HTERT RPE-1 (cell line): ENCODE results near the gene LIMK1.

Experiments
- in situ Hi-C: fragments of 300-500 bp; cut with MboI; formaldehyde crosslinking; loops from 4 replicates; pipeline ENCODE4 v1.14.3; 2020; ENCODE audit warnings: low sequenced_read_pairs

LIMK1 gene

DNA sequence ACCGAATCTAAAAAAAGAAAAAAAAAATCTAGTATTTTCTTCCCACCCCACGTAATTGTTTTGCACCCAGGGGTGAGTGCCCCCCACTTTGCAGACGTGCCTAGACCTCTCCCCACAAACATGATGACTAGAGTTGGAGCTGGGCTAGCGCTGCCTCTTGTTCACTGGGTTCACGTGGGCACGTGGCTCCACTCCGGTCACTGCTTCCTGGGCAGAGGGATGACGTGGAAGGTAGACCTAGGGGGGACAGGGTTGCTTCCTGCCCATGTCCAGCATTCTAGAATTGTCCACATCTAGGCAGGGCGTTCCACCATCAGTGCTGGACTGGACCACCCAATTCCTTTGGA, 861 bp upstream of the LIMK1 start:
- in situ Hi-C loops: no loop called here

DNA sequence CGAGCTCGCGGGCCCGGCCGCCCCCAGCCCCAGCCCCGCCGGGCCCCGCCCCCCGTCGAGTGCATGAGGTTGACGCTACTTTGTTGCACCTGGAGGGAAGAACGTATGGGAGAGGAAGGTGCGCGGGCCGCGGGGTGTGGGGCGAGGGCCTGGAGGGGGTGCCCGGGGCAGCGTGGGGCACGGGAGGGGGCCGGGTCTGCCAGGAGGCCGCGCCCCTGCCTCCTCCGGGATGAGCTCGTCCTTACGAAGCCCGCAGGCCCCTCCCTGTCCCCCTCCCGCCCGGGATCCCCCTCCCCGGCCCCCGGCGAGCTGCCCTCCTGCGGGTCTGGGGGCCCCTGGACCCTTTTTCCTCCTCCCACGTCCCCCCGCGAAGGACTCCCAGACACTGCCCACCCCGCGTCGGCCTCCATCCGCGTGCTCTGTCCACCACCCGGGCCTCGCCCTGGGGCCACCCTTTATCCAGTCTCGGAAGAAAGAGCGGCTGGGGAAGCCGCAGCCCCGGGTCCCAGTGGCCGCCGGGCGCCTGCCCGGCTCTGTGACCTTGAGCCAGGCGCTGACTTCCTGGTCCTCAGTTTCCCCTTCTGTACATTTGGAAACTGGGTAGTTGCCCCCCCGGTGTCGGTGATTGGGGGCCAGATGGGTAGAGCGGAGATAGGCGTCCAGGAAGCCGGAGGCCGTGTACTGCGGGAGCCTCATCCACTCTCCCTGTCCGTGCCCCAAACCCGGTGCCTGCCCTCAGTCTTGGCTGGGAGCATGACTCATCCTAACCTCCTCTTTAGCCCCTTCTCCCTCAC, 521 bp downstream of the LIMK1 start:
- in situ Hi-C loops: no loop called here

DNA sequence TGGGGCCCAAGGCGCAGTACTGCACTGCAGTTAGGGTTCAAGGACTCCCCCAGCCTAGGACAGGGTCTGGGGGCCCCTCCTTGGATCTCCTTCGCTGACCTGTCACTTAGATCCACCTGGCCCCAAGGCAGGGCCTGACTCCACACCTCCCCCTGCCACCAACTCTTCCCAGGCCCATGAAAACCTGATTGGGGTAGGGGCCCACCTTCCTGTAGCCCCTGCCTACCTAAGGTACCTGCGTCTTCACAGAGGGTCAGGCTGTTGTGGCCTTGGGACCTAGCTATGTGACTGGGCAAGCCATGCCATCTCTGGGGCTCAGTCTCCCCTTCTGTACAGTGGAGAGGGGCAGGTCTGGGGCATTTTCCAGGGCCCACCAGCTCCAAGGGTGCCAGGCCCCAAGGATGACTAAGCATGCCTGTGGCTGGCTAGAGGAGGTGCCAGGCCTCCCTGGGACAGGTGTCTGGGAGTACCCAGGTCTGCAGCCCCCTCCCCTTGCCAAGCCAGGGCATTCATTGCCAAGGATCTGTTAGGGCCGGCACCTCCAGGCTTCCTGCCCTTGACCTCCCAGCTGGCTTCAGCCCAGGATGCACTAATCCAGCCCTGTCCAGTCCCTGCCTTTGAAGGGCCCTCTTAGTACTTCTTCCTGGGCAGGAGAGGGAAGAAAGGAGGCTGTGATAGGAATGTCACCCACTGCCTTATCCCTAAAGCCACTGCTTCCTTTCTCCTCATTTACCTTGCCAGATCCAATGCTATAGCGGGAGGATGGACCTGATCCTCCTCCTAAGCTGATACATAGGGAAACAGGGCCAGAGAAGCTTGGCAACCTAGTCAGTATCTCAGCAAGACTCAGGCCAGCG, 1.3 kb downstream of the LIMK1 start:
- in situ Hi-C loops: no loop called here

DNA sequence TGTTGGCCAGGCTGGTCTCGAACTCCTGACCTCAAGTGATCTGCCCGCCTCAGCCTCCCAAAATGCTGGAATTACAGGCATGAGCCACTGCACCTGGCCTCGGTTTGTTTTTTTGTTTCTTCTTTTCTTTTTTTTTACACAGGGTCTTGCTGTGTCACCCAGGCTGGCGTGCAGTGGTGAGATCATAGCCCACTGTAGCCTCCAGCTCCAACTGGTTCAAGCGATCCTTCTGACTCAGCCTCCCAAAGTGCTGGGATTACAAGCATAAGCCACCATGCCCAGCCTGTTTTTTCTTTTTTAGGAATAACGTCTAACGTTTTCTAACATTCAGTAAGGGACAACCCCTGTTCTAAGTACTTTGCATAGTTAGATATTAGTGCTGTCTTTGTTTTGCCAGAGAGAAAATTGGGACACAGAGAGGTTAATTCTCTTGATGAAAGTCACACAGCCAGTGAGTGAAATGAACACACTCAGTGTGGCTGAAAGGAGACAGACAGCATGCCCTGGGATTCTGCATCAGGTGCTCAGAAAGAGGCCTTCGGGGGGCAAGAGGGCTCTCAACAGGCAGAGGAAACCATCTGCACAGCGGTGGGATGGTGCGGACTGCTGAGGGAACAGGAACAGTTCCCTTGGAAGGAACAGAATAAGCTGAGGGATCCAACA, 4.3 kb downstream of the LIMK1 start:
- in situ Hi-C loops: no loop called here

DNA sequence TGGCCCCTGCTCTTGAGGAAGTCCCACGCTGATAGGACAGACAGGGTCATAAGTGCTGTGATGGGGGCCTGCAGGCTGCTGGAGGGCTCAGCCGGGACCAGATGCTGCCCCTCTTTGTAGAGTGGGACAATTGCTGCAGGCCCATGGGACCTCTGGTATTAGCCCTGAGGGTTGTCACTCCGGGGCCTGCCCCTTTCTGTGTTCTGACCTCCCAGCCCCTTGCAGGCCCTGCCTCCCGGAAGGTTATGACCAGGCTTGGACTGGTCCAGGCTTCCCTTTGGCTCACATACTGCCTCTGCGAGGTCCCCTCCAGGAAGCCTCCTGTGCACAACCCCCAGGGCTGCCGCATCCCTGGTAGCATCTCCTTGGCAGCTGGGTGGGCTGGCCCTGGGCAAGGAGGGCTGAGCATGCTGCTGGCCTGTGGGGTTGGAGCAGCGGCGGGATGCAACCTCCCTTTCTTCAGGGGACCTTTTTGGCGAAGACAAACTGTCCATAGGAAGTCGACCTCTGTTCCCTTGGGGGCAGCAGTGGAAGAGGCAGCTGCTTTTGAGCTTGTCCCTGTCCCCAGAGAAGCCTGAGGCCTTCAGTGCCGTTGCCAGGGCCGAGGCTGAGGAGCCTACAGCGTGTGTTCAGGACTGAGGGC, 8.8 kb downstream of the LIMK1 start:
- in situ Hi-C loops: no loop called here

DNA sequence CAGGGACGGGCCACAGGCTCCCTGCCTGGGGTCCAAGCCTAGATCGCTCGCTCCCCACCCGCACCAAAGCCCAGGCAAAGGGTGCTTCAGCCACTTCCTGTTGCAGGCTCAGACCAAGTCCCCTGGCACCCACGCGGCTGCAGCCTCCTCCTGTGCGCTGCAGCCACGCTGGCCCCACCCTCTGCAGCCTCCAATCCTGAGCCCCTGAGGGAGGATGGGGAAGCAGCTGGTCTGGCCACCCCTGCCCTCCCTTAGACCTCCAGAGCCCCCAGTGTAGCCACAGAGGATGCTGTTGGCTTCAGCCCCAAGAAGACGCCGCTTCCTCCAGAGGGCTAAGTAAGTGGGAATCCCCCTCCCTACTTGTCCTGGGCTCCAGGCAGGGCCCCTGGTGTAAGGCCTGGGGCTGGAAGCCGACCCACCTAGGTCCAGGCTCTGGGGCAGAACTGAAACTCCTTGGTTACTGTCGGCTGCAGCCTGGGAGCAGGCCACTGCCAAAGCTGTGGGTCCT, 9.4 kb downstream of the LIMK1 start:
- in situ Hi-C loops: no loop called here

DNA sequence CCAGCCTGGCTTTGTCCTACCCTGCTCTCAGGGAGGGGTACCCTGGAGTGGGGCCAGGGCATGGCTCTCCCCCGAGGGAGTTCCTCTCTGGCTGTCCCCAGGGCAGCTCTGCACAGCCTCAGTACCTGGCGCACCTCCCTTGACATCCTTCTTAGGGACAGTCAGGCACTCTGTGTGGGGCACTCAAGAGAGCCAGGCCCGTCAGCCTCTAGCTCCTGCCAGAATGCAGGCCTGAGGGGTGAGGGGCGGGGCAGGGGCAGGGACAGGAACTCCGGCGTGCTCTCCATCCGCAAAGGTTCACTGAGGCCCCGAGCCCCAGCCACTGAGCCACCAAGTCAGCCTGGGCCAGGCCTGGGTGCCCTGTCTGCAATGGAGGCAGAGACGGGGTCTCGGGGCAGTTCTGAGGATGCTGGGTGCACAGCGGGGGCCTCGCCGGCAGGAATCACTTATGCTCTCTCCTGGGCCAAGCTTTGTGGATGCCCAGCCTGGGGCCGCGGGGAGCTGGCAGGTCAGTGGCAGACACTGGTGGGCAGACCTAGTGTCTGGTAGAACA, 10.1 kb downstream of the LIMK1 start:
- in situ Hi-C loops: no loop called here

DNA sequence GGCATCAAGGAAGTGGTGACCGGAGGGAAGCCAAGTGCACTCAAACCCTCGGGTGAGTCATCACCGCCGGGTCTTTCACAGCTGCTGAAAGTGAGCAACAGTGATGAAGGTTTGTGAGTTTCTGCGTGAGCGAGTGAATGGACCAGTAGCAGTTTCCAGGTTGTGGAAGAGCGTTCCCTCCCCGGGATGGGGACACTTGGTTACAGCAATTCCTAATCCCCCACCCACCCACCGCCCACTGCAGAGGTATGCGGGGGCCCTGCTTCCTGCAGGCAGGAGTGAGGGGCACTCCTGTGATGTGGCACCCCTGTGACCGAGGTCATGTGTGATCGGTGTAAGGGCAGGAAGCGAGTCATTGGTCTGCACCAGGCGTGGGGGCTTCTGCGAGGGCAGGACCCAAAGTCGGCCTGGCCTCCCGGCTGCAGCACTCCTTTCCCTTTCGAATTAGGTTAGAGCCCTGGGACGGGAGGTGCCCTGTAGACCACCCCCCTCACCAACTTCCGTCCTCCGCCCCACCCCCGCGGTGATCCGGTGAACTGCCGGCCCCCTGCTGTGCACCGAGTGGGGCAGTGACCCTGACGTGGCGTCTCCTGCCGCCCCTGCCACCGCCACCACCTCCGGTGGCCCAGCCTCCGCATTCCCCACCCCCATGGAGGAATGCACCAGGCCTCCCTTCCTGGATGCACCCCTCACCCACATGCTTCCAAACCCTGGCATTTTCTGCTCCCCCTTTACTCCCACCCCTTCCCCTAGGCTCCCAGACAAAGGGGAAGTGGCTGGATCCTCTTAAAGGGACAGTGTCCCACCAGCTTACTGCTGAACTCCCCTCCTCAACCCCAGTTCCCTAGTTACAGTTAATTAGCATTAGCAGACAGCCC, 10.9 kb downstream of the LIMK1 start:
- in situ Hi-C loops: no loop called here

DNA sequence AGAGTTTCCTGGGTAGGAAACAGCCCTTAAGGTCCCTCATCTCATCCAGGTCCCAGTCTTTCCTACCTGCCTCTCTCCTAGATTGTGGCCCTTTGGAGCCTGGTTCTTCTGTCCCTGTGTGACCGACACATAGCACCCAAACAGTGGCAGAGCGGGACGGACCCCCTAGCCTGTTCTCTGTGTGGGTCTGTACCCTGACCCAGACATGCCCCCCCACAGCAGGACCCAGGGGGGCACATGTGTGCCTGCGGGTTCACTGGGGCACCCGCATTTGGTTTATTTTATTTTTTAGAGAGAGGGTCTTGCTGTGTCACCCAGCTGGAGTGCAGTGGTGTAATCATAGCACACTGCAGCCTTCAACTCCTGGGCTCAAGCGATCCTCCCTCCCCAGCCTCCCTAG, 11.5 kb downstream of the LIMK1 start:
- in situ Hi-C loops: no loop called here

DNA sequence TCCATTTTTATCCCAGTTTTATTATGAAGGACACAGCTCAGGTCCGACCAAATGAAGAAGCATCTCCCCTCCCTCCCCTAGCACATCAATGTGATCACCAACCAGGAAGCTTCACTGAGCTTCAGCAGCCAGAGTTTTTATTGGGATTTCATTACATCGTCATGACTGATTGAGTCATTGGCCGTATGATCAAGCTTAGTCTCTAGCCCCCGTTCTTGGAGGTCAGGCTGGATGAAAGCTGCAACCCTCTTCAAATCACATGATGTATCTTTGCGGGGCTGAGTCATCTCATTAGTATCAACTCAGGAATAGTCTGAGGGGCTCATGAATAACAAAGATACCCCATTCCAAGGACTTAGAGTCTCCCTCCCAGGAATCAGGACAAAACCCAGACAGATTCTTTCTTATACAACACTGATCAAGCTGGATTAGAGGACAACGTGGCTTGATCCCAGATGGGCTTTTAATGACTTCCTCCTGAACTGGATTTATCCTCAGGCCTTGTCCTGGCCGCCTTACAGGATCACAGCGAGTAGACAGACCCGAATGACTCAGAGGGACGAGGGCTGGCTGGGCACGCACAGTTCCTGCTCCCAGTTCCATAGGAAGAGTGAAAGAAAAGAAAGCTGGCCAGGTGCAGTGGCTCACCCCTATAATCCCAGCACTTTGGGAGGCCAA, 14.5 kb downstream of the LIMK1 start:
- in situ Hi-C loops: no loop called here

DNA sequence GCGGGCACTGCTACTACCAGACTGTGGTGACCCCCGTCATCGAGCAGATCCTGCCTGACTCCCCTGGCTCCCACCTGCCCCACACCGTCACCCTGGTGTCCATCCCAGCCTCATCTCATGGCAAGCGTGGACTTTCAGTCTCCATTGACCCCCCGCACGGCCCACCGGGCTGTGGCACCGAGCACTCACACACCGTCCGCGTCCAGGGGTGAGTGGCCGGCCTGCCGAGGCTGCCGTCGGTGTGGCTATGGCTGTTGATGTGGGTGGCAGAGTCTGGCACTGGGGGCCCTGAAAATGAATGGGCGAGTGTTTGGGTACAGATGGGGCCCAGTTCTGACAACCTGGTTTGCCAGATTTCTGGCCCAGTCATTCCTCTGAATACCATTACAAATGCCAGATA, 15.4 kb downstream of the LIMK1 start:
- in situ Hi-C loops: no loop called here

DNA sequence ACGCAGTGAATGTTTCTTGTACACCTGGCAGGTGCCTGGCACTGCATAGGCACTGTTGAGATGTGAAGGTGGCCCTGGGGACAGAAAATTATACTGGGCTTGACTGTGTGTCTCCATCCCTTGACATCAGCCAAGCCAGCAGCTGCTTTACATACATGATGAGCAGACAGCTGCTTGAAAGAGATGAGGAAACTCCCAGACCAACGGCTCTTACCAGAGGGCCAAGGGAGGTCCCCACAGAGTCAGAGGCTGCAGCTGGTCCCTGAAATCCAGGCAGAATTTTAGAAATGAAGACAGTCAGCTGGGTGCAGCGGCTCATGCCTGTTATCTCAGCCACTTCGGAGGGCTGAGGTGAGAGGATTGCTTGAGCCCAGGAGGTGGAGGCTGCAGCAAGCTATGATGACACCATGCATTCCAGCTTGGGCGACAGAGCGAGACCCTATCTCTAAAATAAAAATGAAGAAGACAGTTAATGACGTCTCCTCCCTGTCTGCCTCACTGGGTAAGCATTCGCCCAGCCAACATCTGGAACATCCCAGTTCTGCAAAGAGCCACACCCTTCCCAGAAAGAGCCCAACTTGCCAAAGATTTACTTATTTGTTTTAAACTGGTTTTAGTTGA, 17.6 kb downstream of the LIMK1 start:
- in situ Hi-C loops: no loop called here

DNA sequence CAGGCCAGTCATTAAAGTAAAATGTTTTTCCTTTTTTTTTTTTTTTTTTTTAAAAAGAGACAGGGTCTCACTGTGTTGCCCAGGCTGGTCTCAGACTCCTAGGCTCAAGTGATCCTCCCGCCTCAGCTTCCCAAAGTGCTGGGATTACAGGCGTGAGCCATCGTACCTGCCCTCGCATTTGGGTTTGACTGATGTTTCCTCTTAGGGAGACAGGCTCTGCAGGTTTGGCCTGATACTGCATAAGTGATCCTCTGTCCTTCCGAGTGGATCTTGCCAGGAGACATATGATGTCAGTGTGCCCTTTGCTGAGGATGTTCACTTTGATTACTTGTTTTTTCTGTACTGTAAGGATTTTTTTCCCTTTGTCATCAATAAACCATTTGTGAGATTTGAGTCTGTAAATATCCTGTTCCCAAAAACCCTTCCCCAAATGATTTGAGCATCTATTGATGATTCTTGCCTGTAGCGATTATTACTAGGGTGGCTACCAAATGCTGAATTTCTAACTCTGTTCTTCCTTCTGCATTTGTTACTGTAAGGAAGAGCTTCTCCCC, 19.7 kb downstream of the LIMK1 start:
- in situ Hi-C loops: no loop called here

DNA sequence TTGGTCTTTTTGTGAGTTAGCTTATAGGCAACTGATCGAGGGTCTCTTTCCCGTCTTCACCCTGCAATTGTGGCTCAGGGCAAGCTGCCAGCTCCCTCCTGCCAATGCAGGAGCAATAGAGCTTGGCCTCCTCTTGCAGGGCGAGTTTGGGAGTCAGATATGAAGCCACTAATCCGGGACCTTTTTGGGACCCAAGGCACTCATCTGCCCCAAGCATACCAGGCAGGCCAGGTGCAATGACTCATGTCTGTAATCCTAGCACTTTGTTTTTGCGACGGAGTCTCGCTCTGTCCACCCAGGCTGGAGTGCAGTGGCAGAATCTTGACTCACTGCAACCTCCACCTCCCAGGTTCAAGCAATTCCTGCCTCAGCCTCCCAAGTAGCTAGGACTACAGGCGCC, 21.1 kb downstream of the LIMK1 start:
- in situ Hi-C loops: no loop called here

DNA sequence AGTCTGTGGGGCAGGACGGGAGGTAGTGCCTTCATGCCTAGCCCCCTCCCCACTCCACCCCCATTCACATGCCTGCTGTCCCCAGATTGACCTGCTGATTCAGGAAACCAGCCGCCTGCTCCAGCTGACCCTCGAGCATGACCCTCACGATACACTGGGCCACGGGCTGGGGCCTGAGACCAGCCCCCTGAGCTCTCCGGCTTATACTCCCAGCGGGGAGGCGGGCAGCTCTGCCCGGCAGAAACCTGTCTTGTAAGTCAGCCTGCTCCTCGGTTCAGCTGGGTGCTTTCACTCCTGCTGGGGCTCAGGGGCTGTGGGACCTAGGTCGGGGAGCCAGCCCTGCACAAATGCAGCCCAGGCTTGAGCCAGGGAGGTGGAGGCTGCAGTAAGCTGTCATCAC, 22.4 kb downstream of the LIMK1 start:
- in situ Hi-C loops: no loop called here

DNA sequence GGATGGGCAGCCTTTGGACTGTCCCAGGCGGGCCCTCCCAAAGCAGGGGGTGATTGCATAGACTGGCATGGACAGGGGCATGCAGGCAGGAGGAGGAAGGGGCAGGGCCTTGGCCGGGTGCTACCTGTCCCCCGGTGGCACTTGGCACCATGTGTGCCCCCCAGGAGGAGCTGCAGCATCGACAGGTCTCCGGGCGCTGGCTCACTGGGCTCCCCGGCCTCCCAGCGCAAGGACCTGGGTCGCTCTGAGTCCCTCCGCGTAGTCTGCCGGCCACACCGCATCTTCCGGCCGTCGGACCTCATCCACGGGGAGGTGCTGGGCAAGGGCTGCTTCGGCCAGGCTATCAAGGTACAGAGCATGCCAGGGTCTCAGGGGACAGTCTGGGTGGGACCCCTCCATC, 23.2 kb downstream of the LIMK1 start:
- in situ Hi-C loops: no loop called here

DNA sequence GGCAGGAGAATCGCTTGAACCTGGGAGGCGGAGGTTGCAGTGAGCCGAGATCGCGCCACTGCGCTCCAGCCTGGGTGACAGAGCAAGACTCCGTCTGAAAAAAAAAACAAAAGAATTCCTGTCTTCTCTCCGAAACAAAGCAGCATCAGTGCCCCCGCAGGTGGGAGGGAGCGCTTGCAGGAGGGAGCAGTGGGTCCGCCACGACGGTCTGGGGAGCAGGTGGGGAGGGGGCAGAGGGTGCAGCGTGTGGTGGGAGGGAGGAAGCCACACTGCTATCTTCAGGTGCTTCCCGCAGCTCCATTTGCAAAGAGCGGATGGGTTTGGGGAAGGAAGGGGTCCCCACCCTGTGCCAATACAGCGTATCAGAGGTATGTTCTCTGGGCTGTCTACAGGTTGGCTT, 31.7 kb downstream of the LIMK1 start:
- in situ Hi-C loops: no loop called here

DNA sequence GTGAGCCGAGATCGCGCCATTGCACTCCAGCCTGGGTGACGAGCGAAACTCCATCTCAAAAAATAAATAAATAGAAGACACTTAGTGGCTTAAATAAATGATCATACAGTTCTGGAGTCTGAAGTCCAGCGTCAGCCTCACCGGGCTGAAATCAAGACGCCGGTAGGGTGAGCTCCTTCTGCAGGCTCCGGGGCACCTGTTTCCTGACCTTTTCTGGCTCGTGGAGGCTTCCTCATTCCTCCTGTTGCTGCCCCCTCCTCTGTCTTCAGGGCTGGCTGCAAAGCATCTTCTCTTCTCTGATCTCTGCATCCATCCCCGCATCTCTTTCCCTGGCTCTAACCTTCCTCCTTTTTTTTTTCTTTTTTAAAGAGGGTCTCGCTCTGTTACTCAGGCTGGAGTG, 32.8 kb downstream of the LIMK1 start:
- in situ Hi-C loops: no loop called here

DNA sequence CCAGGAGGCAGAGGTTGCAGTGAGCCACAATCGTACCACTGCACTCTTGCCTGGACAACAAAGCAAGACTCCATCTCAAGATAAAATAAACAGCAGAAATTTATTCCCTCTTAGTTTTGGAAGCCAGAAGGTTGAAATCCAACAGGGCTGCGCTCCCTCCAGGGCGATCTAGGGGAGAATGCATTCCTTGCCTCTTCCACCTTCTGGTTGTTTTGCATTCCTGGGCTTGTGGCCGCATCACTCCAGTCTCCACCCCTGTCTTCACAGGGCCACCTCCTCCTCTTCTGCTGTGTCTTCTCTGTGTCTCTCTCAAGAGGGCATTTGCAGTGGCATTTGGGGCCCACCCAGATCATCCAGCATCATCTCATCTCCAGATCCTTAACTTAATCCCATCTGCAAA, 36.2 kb downstream of the LIMK1 start:
- in situ Hi-C loops: no loop called here
